ENCODE measurements around the gene ANKRD10. TPM values are rescaled to one million over a fixed set of nuclear protein-coding genes. Genes with fewer than 3 reads are reported as not detected.
A peak's percentile ranks its signal among the peaks of the same experiment; 100 is the strongest.

The ANKRD10 gene
- total and polyA plus RNA-seq, 2 of the 8 experiments (the other 6 are each of a cell fraction or from before 2014, with no cell fraction given) = 146 to 218 TPM

DNA sequence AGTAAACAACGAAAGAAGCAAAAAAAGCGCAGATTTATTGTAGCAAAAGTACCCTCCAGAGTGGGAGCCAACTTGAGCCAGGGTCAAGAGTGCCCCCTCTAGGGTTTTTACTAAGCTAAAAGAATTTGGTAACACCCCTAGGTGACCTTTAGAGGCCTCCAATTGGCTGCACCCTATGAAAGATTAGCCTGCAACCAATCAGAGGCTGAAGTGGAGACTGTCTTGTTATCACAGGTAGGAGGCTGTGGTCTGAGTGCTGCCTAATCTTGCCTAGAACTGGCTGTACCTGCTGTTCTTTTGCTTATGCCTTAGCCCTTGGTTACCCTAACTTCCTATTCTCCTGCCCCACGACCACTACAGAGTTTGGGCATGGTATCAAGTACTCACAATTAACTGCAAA, 38.3 kb downstream of the ANKRD10 start (continued):
- TF ChIP-seq, protein P1, sequence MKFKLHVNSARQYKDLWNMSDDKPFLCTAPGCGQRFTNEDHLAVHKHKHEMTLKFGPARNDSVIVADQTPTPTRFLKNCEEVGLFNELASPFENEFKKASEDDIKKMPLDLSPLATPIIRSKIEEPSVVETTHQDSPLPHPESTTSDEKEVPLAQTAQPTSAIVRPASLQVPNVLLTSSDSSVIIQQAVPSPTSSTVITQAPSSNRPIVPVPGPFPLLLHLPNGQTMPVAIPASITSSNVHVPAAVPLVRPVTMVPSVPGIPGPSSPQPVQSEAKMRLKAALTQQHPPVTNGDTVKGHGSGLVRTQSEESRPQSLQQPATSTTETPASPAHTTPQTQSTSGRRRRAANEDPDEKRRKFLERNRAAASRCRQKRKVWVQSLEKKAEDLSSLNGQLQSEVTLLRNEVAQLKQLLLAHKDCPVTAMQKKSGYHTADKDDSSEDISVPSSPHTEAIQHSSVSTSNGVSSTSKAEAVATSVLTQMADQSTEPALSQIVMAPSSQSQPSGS (IDR thresholded peaks at IDR 0.05; ENCODE audit: low read length) = no peak
- no peak for TF ChIP-seq HDAC6 (IDR thresholded peaks at IDR 0.05; ENCODE audit: low read depth, low read length)
- TF ChIP-seq PHF8 (conservative IDR thresholded peaks at IDR 0.05; ENCODE audit: low read depth, low read length) = no peak
- TF ChIP-seq FOSL1 (IDR thresholded peaks at IDR 0.05; ENCODE audit: insufficient read depth, low read depth, low read length) = no peak
- TF ChIP-seq SP1 (IDR thresholded peaks at IDR 0.05; ENCODE audit: low read depth, low read length) = peak; percentile 90
- TF ChIP-seq RXRA (IDR thresholded peaks at IDR 0.05; ENCODE audit: insufficient read depth, low read depth, low read length) = no peak
- TF ChIP-seq RBBP5 (IDR thresholded peaks at IDR 0.05; ENCODE audit: borderline replicate concordance, low read depth, low read length) = no peak

Measured in H1 (cell line).